GM10248 (cell line): ENCODE results near the gene CTSE.

Source experiments
- CTCF ChIA-PET: fragments of 300-600 bp; sonication (Branson Sonifier 250); formaldehyde crosslinking; extraction: SDS; loops from one replicate; lab custom pipeline; 2021; ENCODE audit warnings: antibody characterized with exemption; lab: Yijun Ruan, JAX
- POLR2A ChIA-PET: fragments of 350-650 bp; sonication (Branson Sonifier 250); formaldehyde crosslinking; extraction: SDS; loops from one replicate; lab custom pipeline; 2020; ENCODE audit warnings: antibody characterized with exemption; lab: Yijun Ruan, JAX
- DNase-seq: peaks from one replicate; pipeline ENCODE4 v3.0.0; 2012; ENCODE audit errors: extremely low spot score
- CTCF ChIP-seq: IDR thresholded peaks from 2 replicates; pipeline ENCODE4 v1.5.1; 2012; ENCODE audit warnings: mild to moderate bottlenecking, low read depth; ENCODE audit errors: extremely low read depth, missing control alignments, control extremely low read depth

Gene CTSE

GRCh38 chr1:205965036-205965884, 58.4 kb downstream of the CTSE start:
- POLR2A ChIA-PET, result no interaction called here
- DNase-seq, result no peak
- no peak for TF ChIP-seq CTCF
- CTCF ChIA-PET, result interaction anchor here (1.1 to 2.7 kb wide), 4 partner anchors 12 to 173 kb away, joined by 3 to 15 read pairs (median 6); no protein-coding TSS in a partner anchor

- ChIA-PET CTCF (interaction anchor here (1.0 to 7.7 kb wide), 5 partner anchors 13 to 143 kb away, joined by 3 to 62 read pairs (median 3); no protein-coding TSS in a partner anchor), POLR2A (no interaction called here)
- DNase-seq, result no peak
- TF ChIP-seq CTCF, result no peak
Observed at GRCh38 chr1:205963352-205964155, 60.1 kb downstream of the CTSE start.

DNA sequence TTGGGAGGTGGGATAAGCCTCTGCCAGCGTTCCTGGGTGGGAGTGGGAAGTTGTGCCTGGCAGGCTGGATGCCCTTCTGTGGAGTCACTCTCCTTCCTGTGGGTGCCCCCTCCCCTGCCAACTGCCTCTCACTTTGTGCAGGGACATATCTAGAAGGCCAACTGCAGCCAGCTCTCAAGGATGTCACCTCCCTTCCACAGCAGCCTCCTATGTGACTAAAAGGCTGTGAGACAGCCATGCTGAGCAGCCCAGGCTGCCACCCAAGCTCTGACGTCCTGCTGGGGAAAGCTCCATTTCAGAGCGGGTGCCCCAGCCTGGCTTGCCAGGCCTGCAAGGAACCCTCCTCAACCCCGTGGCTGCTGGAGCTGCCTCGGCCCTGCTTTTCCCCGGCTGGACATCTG, 60.9 kb downstream of the CTSE start:
- DNase-seq, result no peak
- TF ChIP-seq CTCF, result no peak
- ChIA-PET CTCF (interaction anchor here (0.7 to 7.7 kb wide), 6 partner anchors 8 to 143 kb away, joined by 3 to 62 read pairs (median 3); no protein-coding TSS in a partner anchor), POLR2A (no interaction called here)

GRCh38 chr1:205961991-205962820, 61.5 kb downstream of the CTSE start:
- CTCF ChIA-PET, result interaction anchor here (0.7 to 7.7 kb wide), 7 partner anchors 9 to 144 kb away, joined by 3 to 62 read pairs (median 3); no protein-coding TSS in a partner anchor
- POLR2A ChIA-PET, result no interaction called here
- no peak for TF ChIP-seq CTCF
- DNase-seq, result no peak

GRCh38 chr1:205961405-205961804, 62.3 kb downstream of the CTSE start:
- ChIA-PET CTCF (interaction anchor here (1.0 to 7.7 kb wide), 5 partner anchors 13 to 303 kb away, joined by 3 to 62 read pairs (median 5); no protein-coding TSS in a partner anchor), POLR2A (no interaction called here)
- no peak for TF ChIP-seq CTCF
- peak; percentile 57 for DNase-seq
